ENCODE measurements around the gene TMEM171.
A peak's percentile ranks its signal among the peaks of the same experiment; 100 is the strongest.

Gene TMEM171

GRCh38 chr5:73149540-73149939, 29.2 kb downstream of the TMEM171 start:
- no peak for DNase-seq
- intact Hi-C loops (cut with DNase I): no loop called here

DNA sequence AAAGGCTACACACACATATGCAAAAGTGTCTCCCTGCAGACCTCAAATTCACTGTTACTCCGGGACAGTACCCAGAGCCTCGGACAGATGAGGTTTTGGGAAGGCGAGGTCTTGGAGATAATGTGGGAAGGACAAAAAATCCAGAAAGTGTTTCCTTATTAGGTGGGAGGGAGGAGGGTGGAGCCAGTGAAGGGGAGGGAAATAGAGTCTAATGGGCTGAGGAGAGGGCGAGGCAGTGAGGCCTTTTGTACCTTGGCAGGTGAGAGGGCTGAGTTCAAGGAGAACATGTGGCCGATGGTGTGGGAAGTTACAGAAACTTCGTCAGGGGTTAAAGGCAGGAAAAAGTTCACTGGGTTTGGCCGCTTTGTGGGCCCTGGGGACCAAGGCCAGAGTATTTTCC, 30.5 kb downstream of the TMEM171 start:
- intact Hi-C loops (cut with DNase I): no loop called here

DNA sequence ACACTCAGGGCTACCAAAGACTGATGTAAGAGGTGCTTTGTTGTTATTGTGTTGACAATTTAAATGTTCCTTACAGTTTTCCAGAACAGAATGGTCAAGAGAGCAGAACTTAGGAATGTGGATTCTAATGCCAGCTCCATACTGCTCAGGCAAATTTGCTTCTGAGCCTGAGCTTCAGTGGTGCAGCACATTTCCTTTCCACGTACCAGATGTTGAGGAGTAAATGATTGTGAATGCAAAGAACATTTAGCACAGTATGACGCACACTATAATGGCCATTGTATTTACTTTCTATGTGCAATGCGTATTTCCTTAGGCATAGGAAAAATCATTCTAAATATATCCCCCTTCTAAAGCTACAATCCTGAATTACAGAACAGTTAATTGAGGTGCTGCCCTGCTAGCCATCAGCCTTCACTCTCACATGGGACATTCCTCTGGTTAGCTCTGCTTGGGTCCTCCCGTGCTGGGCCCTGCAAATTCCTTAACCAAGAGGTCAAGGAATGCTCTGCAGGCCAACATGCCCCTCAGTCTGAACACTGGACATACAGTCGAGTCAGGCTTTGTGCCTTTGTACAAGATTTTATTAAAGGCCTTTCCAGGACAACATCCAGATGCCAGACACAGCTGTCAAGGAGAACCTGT, 31.5 kb downstream of the TMEM171 start:
- intact Hi-C loops (cut with DNase I): no loop called here
- DNase-seq: no peak

More for the DNA sequence above, 30.5 kb downstream of the TMEM171 start:
- no peak for DNase-seq

- no peak for DNase-seq
- intact Hi-C loops (cut with DNase I): no loop called here
Measured at GRCh38 chr5:73152411-73153388, 32.3 kb downstream of the TMEM171 start.

- intact Hi-C loops (cut with DNase I): no loop called here
- no peak for DNase-seq
Measured at GRCh38 chr5:73153513-73153912, 33.1 kb downstream of the TMEM171 start.

- DNase-seq: no peak
- intact Hi-C loops (cut with DNase I): no loop called here
Measured at GRCh38 chr5:73154208-73155006, 34.0 kb downstream of the TMEM171 start.

- intact Hi-C loops (cut with DNase I): no loop called here
- no peak for DNase-seq
Measured at GRCh38 chr5:73155271-73156222, 35.2 kb downstream of the TMEM171 start.

GRCh38 chr5:73157414-73158303, 37.3 kb downstream of the TMEM171 start:
- intact Hi-C loops (cut with DNase I): no loop called here
- DNase-seq: no peak

GRCh38 chr5:73158313-73158712, 37.9 kb downstream of the TMEM171 start:
- intact Hi-C loops (cut with DNase I): no loop called here
- DNase-seq: no peak

DNA sequence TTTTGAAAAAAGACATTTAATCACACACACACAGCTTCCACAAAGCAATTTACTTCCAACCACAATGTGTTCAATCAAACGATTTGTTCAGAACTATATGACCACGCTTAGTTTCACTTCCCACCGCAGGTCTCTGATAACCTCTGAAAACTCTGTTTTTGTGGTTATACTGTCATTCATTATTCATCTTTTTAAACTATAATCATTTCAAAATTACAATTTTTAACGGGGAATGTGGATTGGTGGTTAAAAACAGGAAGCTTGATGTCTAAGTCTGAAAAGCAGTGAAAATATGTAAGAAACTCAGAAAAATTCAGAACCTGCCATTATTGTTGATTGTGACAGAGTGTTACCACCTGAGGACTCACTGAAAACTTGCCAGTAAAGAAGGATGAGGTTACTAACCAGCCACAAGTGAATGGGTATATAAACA, 39.9 kb downstream of the TMEM171 start:
- intact Hi-C loops (cut with DNase I): no loop called here
- no peak for DNase-seq

- DNase-seq: peak in 2 of 10 donors; percentile 30 to 34
- intact Hi-C loops (cut with DNase I): loop anchor here (1.0 kb wide), 1 partner anchor 87 kb away; no protein-coding TSS in a partner anchor
Measured at GRCh38 chr5:73170522-73170921, 50.1 kb downstream of the TMEM171 start.

DNA sequence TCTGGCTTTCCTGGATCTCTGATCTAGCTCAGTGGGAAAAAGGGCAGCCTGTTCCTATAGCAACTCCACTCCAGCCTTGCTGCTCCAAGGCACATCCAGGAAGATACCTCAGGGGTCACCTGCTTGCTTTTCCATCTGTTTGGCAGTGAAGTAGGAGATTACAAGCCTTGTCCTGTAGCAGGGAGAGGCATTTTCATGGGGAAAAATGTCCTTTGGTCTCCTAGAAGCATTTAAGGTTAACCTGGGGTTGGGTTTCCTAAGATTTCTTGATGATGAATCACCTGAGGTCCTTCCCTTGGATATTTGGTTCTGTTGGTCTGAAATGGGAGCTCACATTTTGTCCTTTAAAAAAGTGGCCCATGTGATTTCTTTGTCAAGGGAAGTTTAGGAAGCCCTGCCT, 51.1 kb downstream of the TMEM171 start:
- intact Hi-C loops (cut with DNase I): no loop called here
- no peak for DNase-seq

- DNase-seq: no peak
- intact Hi-C loops (cut with DNase I): no loop called here
Measured at GRCh38 chr5:73172951-73173350, 52.6 kb downstream of the TMEM171 start, which contains the start of gene TMEM174. Gene TMEM174 (plus strand): TSS chr5:73173193. CDS start chr5:73173244, 51 bp downstream.

DNA sequence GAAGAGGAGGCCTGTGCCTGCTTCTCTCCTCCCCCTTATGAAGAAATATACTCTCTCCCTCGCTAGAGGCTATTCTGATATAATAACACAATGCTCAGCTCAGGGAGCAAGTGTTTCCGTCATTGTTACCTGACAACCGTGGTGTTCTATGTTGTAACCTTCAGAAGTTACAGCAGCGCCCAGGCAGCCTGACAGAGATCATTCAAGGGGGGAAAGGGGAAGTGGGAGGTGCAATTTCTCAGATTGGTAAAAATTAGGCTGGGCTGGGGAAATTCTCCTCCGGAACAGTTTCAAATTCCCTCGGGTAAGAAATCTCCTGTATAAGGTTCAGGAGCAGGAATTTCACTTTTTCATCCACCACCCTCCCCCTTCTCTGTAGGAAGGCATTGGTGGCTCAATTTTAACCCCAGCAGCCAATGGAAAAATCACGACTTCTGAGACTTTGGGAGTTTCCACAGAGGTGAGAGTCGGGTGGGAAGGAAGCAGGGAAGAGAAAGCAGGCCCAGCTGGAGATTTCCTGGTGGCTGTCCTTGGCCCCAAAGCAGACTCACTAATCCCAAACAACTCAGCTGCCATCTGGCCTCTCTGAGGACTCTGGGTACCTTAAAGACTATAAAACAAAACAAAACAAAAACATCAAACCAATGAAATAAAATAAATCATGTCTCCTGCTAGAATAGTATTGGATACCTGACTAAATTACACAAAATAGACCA, 53.9 kb downstream of the TMEM171 start:
- no peak for DNase-seq

GRCh38 chr5:73176250-73176649, 55.9 kb downstream of the TMEM171 start:
- intact Hi-C loops (cut with DNase I): no loop called here
- no peak for DNase-seq

More for the DNA sequence above, 53.9 kb downstream of the TMEM171 start:
- intact Hi-C loops (cut with DNase I): no loop called here

GRCh38 chr5:73178265-73178664, 57.9 kb downstream of the TMEM171 start:
- no peak for DNase-seq
- intact Hi-C loops (cut with DNase I): no loop called here

- intact Hi-C loops (cut with DNase I): no loop called here
- no peak for DNase-seq
Measured at GRCh38 chr5:73179730-73180129, 59.4 kb downstream of the TMEM171 start.

DNA sequence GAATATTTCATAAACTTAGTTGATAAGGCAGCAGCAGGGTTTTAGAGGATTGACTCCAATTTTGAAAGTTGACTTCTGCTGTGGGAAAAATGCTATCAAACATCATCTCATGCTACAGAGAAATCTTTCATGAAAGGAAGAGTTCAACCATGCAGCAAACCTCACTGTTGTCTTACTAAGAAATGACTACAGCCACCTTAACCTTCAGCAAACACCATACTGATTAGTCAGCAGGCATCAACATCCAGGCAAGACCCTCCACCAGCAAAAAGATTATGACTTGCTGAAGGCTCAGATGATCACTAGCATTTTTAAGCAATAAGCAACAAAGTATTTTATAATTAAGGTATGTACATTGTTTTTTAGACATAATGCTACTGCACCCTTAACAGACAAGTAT, 60.2 kb downstream of the TMEM171 start:
- DNase-seq: no peak
- intact Hi-C loops (cut with DNase I): no loop called here

Data from posterior cingulate gyrus (tissue), 11 donors.